ENCODE data around the gene SLC6A3. TPM values are rescaled to one million over a fixed set of nuclear protein-coding genes. Genes with fewer than 3 reads are reported as not detected.
"Not testable (repeated sequence)": the region's sequence is repeated elsewhere in the genome, so short reads cannot be mapped to it uniquely, and the experiment has no call there.

The SLC6A3 gene
- total and polyA plus RNA-seq, 10 donors = 0.02 to 0.27 (median 0.07) TPM; not detected in 4

DNA sequence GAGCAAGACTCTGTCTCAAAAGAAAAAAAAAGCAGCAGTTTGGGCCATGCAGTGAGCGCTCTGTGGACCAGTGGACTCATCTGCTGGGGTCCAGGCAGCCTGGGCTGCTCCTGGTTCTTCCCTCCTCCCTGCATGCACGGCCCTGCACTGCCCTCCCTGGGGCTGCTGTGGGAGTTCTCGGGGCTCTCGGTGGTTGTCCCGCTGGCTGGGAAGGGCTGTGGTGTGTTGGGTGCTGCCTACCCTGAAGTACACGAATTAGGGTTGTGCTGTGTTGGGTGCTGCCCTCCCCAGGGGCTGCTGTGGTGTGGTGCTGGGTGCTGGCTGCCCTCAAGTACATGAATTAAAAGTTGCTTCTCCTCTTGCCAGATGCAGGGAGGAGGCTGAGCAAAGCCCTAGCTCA lies 82.1 kb downstream of the SLC6A3 start:
- Histone ChIP-seq H3K4me1 (peaks cover 0 to 18% (median 0%) of the 10 kb centered on the region in 6 donors), H3K27ac (no peak overlapping the region), H3K27me3 (replicated peaks in 1 of 7) (peaks cover 0 to 74% (median 41%) of the 10 kb centered on the region in 7 donors), H3K4me3 (no peak overlapping the region), H3K9me3 (no peaks in the 10 kb centered on the region), H3K36me3 (no peaks in the 10 kb centered on the region)
- DNase-seq = peak; percentile 69
- intact Hi-C loops (cut with DNase I; ENCODE audit: low total_unique reads) = no loop called here
- TF ChIP-seq POLR2A (IDR thresholded peaks at IDR 0.05) (no peak), POLR2AphosphoS5 (IDR thresholded peaks at IDR 0.05) (no peak)
- TF ChIP-seq, protein P1, sequence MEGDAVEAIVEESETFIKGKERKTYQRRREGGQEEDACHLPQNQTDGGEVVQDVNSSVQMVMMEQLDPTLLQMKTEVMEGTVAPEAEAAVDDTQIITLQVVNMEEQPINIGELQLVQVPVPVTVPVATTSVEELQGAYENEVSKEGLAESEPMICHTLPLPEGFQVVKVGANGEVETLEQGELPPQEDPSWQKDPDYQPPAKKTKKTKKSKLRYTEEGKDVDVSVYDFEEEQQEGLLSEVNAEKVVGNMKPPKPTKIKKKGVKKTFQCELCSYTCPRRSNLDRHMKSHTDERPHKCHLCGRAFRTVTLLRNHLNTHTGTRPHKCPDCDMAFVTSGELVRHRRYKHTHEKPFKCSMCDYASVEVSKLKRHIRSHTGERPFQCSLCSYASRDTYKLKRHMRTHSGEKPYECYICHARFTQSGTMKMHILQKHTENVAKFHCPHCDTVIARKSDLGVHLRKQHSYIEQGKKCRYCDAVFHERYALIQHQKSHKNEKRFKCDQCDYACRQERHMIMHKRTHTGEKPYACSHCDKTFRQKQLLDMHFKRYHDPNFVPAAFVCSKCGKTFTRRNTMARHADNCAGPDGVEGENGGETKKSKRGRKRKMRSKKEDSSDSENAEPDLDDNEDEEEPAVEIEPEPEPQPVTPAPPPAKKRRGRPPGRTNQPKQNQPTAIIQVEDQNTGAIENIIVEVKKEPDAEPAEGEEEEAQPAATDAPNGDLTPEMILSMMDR (IDR thresholded peaks at IDR 0.05 in 8 of 11, conservative IDR thresholded peaks at IDR 0.05 in 3 of 11) = no peak
- 39 to 58% (median 50%) methylated on average over 5 to 6 of the region's 6 CpGs for WGBS, 5 donors

DNA sequence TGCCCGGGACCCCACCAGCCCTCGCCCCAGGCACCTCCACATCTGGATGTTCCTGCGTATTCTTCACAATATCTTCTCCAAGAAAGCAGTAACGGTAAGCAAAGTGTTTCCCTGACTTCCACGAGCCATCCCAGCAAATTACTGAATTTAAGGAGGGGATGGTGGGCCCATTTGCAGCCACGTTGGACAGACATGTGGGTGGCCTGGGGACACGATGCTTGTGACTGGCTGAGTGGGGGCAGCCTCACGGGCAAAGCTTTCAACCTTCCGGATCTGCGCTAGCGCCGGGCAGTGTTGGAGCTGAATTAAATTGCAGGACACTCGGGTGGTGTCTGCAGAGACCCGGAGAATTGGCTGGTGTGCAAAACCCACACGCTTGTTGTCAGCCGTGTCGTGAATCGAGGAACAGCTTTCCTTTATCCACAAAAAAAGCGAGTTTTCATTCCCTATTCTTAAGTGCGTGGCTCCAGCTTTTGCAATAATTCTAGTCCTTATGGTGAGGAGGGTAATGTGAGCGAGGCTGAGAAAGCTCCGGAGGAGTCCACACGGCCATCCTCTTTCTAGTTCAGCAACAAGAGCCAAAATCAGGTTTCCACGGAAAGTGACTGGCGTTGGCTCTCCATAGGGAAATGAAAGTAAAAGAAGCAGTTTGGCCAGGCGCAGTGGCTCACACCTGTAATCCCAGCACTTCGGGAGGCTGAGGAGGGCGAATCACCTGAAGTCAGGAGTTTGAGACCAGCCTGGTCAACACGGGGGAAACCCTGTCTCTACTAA lies 82.8 kb downstream of the SLC6A3 start:
- DNase-seq = peak; percentile 64
- H3K36me3 ChIP-seq = no peaks in the 10 kb centered on the region
- H3K27me3 ChIP-seq (replicated peaks in 1 of 7) = peaks cover 0 to 81% (median 41%) of the 10 kb centered on the region in 7 donors
- H3K4me1 ChIP-seq = peaks cover 0 to 18% (median 0%) of the 10 kb centered on the region in 6 donors
- no peak overlapping the region for H3K27ac ChIP-seq
- intact Hi-C loops (cut with DNase I; ENCODE audit: low total_unique reads) = no loop called here
- H3K9me3 ChIP-seq = no peaks in the 10 kb centered on the region
- 82 to 87% (median 86%) methylated on average over 29 of the region's 29 CpGs for WGBS, 5 donors
- TF ChIP-seq, protein P1 (IDR thresholded peaks at IDR 0.05 in 8 of 11, conservative IDR thresholded peaks at IDR 0.05 in 3 of 11) = no peak
- TF ChIP-seq POLR2A (IDR thresholded peaks at IDR 0.05) (no peak), POLR2AphosphoS5 (IDR thresholded peaks at IDR 0.05) (no peak)
- no peak overlapping the region for H3K4me3 ChIP-seq

DNA sequence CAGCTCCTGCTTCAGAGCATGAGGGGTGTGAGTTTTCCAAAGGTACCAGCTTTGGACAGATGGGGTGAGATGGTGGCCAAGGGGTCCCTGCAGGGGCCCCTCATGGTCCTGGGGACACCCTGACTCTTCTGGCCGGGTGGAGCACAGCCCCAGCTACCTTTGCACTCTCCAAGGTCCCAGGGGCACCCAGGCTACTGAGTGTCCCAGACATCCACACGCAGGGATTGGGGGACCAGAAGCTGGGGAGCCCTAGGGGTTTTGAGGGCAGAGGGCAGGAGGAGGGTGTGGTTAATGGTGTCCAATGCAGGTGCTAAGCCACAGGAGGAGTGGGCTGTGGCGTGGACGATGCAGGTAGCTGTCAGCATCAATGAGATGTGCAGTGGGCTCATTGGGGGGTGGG lies 84.4 kb downstream of the SLC6A3 start:
- intact Hi-C loops (cut with DNase I; ENCODE audit: low total_unique reads) = no loop called here
- H3K4me3 ChIP-seq = no peak overlapping the region
- H3K27me3 ChIP-seq (replicated peaks in 1 of 7) = peaks cover 0 to 94% (median 41%) of the 10 kb centered on the region in 7 donors
- H3K4me1 ChIP-seq = peaks cover 0 to 4% (median 0%) of the 10 kb centered on the region in 6 donors
- TF ChIP-seq POLR2AphosphoS5 (IDR thresholded peaks at IDR 0.05) (no peak), POLR2A (IDR thresholded peaks at IDR 0.05) (no peak)
- TF ChIP-seq, protein P1 (IDR thresholded peaks at IDR 0.05 in 8 of 11, conservative IDR thresholded peaks at IDR 0.05 in 3 of 11) = no peak
- no peaks in the 10 kb centered on the region for H3K36me3 ChIP-seq
- no peak overlapping the region for H3K27ac ChIP-seq
- H3K9me3 ChIP-seq = no peaks in the 10 kb centered on the region
- 75 to 81% (median 79%) methylated on average over 4 of the region's 4 CpGs for WGBS, 5 donors
- DNase-seq = peak; percentile 59

DNA sequence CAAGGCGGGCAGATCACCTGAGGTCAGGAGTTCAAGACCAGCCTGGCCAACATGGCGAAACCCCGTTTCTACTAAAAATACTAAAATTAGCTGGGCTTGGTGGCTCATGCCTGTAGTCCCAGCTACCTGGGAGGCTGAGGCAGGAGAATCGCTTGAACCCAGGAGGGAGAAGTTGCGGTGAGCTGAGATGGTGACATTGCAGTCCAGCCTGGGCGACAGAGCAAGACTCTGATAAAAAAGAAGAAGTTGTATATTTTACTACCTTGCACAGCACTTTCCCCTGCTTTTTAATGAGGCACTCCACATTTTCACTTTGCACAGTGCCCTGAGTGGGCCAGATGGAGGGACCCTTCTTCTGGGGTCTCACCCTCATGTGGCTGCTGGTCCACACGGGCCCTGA lies 84.9 kb downstream of the SLC6A3 start:
- WGBS, 5 donors = 59 to 69% (median 65%) methylated on average over 7 of the region's 7 CpGs
- H3K36me3 ChIP-seq; H3K4me1 ChIP-seq; H3K9me3 ChIP-seq; H3K4me3 ChIP-seq; intact Hi-C loops (cut with DNase I; ENCODE audit: low total_unique reads); H3K27ac ChIP-seq: not testable (repeated sequence)
- peaks cover 0 to 93% (median 41%) of the 10 kb centered on the region in 7 donors for H3K27me3 ChIP-seq (replicated peaks in 1 of 7)
- peak; percentile 56 for DNase-seq

Measured in spleen (tissue), 11 donors.